Midbrain (tissue), 1 donor: ENCODE measurements around the gene FCER1G.
"Not testable (repeated sequence)": the region's sequence is repeated elsewhere in the genome, so short reads cannot be mapped to it uniquely, and the experiment has no call there.

ENCODE experiments used
- DNase-seq: peaks from one replicate; lab custom pipeline; 2025; lab: John Stamatoyannopoulos, UW

Gene FCER1G

GRCh38 chr1:161229896-161230295, 14.8 kb downstream of the FCER1G start:
- DNase-seq = no peak

DNA sequence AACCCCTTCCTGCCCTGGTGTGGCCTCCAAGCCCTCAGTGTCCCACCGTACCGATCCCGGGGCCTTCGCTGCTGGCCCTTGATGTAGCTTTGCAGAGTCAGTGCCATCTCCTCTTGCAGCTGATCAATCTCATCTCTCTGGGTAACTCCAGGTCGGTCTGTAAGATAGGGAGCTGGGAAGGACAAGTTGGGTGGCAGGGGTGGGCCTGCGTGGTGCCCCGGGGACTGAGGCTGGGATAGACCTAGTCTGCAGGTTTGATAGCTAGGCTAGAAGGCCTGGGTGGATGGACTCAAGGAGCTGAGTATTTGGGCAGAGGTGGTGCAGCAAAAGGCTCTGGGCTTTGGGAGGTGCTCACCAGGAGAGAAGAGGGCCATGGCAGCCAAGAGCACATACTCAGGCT, 15.7 kb downstream of the FCER1G start:
- DNase-seq = no peak

- DNase-seq = no peak
These were observed 18.0 kb downstream of the FCER1G start for GRCh38 chr1:161233102-161233501.

DNA sequence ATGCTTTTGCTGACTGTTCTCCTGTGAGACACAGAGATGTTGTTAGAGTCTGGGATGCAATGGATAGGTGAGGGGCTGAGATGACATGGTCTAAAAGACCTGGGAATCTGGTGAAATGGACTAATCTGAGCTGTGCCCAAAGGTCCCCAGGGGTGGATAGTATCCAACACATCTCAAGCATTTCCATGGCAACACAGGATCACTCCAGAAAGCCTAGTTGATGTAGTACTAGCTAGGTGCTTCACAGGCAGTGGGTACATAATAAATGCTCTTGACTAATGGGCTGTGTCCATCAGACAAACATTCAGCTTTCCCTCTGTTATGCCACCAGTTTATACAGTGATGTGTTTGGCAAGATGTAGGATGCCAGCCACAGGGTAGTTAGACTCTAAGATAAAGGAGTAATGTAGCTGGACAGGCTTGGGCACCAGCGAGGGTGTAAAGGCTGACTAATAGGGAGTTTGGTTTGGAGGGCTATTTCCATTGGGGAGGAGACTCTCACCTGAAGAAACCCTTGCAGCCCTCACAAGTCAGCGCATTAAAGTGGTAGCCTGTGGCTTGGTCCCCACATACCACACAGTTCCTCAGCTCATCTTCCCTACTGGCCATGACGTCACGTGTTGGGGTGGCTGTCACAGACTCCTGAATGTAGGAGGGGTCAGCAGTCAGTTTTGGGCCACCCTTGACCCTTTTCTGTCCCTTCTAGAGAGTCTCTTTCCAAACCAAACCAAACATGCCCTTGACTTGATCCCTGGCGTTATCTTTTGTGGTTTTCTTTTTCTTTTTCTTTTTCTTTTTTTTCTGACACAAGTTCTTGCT, 21.1 kb downstream of the FCER1G start:
- no peak for DNase-seq

DNA sequence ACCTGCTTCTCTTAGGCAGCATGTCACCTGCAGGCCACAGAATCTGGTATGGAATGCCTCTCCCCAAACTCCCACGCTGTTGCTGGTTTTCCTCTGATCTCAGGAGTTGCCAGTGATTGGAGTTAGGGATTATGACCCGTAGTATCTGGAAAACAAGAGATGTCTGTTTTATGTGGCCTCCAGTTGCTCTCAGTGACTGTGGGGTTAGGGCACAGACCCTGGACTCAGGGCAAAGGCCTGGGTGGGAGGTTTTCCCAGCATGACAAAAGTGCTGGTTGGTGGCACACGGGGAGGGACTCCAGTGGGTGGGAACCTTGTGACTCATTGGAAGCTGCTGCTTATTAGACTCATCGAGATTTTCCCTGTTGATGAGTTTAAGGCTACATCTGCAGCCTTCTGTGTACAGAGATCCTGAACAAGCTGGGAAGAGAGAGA, 23.0 kb downstream of the FCER1G start, which contains the start of gene NR1I3:
NR1I3 (minus strand) TSS at position 165 of the 435 bp plus-strand sequence. CDS start 1,638 bp downstream, outside the sequence.
- no peak for DNase-seq

GRCh38 chr1:161241682-161242081, 26.6 kb downstream of the FCER1G start:
- DNase-seq = no peak

DNA sequence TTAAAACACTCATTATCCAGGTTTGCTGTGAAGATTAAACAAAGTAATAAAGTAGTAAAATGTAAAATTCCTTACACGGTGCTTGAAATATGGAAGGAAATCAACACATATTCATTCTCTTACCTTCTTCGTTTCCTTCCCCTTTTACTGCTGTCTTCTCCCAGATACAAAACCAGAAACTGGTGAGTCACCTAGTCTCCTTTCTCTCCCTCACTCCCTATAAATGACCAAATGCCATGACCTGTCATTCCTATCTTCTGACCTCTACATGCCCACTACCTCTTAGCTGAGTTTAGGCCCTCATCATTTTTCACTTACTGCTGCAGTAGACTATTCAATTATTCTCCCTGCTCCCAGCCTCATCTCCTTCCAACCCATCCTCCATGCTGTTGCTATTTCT, 27.2 kb downstream of the FCER1G start:
- DNase-seq = no peak

DNA sequence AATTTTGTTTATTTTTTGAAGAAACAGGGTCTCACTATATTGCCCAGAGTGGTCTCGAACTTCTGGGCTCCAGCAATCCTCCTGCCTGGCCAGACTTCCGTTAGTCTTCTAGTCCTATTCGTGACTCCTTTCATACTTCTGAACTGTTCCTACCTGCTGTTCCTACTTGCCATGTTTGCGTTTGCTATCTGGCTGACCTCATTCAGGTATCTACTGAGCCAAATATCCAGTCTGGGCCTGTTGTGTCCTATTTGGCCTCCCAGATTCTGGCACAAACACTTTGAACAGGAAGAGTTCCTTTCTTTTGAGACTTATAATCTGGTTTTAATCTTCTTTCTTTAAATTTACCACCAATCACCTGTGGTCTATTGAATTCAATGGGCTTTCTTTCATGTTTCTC, 29.8 kb downstream of the FCER1G start:
- DNase-seq = no peak

GRCh38 chr1:161250100-161250499, 35.0 kb downstream of the FCER1G start:
- not testable (repeated sequence) for DNase-seq

- DNase-seq = no peak
These were observed 35.7 kb downstream of the FCER1G start for GRCh38 chr1:161250829-161251228.

GRCh38 chr1:161251579-161251978, 36.5 kb downstream of the FCER1G start:
- no peak for DNase-seq

- DNase-seq = not testable (repeated sequence)
These were observed 40.2 kb downstream of the FCER1G start for GRCh38 chr1:161255302-161255701.

- DNase-seq = not testable (repeated sequence)
These were observed 40.9 kb downstream of the FCER1G start for GRCh38 chr1:161255955-161256520.

- DNase-seq = not testable (repeated sequence)
These were observed 42.0 kb downstream of the FCER1G start for GRCh38 chr1:161257109-161257508.

- DNase-seq = peak; percentile 73
These were observed 43.6 kb downstream of the FCER1G start, which contains the start of gene PCP4L1 for GRCh38 chr1:161258439-161259344. TSS of gene PCP4L1 (plus strand) at chr1:161258745. CDS start at chr1:161258975, 230 bp downstream.

DNA sequence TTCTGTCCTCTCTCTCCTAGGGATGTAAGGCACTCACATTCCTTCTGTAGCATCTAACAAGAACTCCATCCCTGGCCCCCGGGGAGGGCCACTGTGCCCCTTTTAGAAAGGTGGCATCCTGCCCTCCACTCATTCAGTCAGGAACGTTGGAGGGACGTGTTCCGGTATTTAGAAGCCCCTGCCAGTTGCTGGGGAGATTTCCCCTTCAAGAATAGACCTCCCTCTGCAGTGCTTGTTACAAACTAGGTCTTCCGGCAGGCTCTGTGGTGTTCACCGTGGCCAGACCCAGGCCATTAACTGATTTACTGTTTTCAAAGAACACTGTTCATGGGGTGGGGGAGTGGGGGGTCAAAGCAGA, 44.2 kb downstream of the FCER1G start:
- no peak for DNase-seq

DNA sequence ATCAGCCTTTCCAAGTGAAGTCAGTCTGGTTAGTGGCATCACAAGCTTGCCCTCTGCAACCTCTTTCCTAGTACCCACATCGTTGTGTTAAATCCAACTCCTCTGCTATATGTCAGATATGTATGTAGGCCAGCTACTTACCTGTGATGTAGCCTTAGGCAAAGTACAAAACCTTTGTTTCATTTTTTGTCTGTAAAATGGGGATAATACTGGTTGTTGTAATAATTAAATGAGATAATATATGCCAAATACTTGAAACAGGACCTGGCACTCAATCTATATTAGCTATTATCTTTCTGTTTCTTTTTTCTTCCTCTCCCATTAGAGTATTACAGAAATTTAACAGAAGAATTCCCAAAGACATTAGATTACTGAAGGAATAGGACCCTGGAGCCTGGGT, 44.7 kb downstream of the FCER1G start:
- no peak for DNase-seq

DNA sequence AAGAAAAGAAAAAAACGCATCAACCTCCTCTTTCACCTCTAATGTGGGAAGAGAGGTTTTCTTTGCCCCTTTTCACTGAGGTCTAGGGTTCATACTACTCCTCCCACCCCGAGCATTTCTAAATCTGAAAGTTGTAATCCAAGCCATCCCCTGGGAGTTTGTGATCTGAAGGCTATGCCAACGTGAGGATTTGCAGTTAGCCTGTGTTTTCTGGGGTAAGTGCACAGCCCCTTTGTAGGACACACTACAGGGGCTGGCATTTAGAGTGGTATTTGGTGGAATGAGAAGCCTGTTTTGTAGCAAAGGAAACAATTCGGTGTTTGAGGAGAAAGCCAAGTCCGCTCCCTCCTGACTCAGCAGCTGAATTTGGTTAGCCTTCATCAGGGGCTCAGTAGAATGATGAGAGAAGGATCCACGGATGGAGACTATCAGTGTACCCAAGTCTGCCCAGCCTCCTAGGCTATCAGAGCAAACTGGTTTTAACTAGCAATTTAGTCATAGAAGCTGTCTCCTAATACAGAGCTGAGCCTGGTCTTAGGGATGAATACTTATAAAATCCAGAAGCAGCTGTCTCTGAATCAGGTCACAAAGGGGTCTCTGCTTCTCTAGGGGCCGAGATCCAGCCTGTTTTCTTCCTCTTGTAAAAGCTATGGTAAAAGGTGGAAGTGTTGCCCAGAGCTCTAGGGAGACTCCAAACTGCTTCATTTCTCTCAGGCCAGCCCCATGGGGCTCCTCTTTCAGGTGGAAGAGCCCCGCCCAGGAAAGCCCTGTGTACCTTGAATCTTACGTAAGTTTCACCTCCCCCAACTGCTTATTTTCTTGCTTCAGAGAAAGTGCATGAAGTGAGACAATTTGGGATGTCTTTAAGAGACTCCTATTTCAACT, 45.5 kb downstream of the FCER1G start:
- DNase-seq = no peak

GRCh38 chr1:161261261-161262235, 46.5 kb downstream of the FCER1G start:
- DNase-seq = no peak

DNA sequence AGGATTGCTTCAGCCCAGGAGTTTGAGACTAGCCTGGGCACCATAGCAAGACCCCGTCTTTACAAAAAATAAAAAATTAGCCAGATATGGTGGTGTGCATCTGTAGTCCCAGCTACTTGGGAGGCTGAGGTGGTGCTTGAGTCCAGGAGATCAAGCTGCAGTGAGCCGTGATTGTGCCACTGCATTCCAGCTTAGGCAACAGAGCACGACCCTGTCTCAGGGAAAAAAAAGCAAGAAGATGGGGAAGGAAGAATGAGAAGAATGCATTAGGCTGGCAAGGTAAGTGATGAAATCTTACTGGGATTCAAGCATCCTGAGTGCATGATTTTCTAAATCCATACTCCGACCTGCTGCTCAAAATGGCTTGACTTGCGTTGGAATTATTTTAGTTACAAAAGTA, 50.2 kb downstream of the FCER1G start:
- no peak for DNase-seq
